GM18508 (cell line): ENCODE measurements around the gene SPTBN1.

Experiments
- ATAC-seq: cut with Tn5 transposase; IDR thresholded peaks from one replicate; pipeline ENCODE4 v1.9.1; 2021; ENCODE audit warnings: moderate number of reproducible peaks; ENCODE audit not compliant: insufficient read depth, unreplicated experiment

Gene SPTBN1

GRCh38 chr2:54658564-54659071 lies 202.5 kb downstream of the SPTBN1 start:
- ATAC-seq = no peak

- ATAC-seq = no peak
Observed at GRCh38 chr2:54659527-54659926, 203.4 kb downstream of the SPTBN1 start.

GRCh38 chr2:54660752-54661151 lies 204.6 kb downstream of the SPTBN1 start:
- no peak for ATAC-seq

GRCh38 chr2:54663424-54664030 lies 207.4 kb downstream of the SPTBN1 start:
- no peak for ATAC-seq

GRCh38 chr2:54664238-54664786 lies 208.2 kb downstream of the SPTBN1 start:
- ATAC-seq = no peak

GRCh38 chr2:54665436-54665856 lies 209.3 kb downstream of the SPTBN1 start:
- no peak for ATAC-seq

- ATAC-seq = no peak
Observed at GRCh38 chr2:54666131-54666633, 210.1 kb downstream of the SPTBN1 start.

- ATAC-seq = no peak
Observed at GRCh38 chr2:54666634-54667265, 210.6 kb downstream of the SPTBN1 start.

- no peak for ATAC-seq
Observed at GRCh38 chr2:54667266-54667639, 211.1 kb downstream of the SPTBN1 start.

- ATAC-seq = no peak
Observed at GRCh38 chr2:54667726-54668650, 211.9 kb downstream of the SPTBN1 start.

- no peak for ATAC-seq
Observed at GRCh38 chr2:54668711-54669110, 212.6 kb downstream of the SPTBN1 start.

- no peak for ATAC-seq
Observed at GRCh38 chr2:54669677-54670484, 213.8 kb downstream of the SPTBN1 start.

GRCh38 chr2:54670485-54671009 lies 214.4 kb downstream of the SPTBN1 start:
- no peak for ATAC-seq

- ATAC-seq = no peak
Observed at GRCh38 chr2:54671010-54671409, 214.9 kb downstream of the SPTBN1 start.

GRCh38 chr2:54671875-54672589 lies 215.9 kb downstream of the SPTBN1 start:
- ATAC-seq = no peak

- ATAC-seq = no peak
Observed at GRCh38 chr2:54672590-54673456, 216.7 kb downstream of the SPTBN1 start.

- no peak for ATAC-seq
Observed at GRCh38 chr2:54673501-54673998, 217.4 kb downstream of the SPTBN1 start.

GRCh38 chr2:54675281-54675680 lies 219.2 kb downstream of the SPTBN1 start:
- ATAC-seq = no peak
